ENCODE measurements around the gene ZYG11B. TPM values are rescaled to one million over a fixed set of nuclear protein-coding genes. Genes with fewer than 3 reads are reported as not detected.

ZYG11B gene
- total RNA-seq, 1 donor, result 59.7 TPM

DNA sequence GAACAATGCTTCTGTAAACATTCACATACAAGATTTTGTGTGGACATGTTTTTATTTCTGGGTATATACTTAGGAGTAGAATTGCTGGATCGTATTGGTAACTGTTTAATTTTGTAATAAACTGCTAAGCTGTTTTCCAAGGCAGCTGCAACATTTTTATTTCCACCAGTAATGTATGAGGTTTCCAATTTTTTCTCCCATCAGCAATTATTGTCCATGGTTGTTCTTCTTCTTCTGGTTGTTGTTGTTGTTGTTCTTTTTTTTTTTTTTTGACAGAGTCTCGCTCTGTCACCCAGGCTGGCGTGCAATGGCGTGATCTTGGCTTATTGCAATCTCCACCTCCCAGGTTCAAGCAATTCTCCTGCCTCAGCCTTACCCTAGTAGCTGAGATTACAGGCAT lies 26.9 kb downstream of the ZYG11B start:
- no peak overlapping the region for H3K4me3 ChIP-seq (ENCODE audit: low read depth, low read length)
- TF ChIP-seq, protein P1, sequence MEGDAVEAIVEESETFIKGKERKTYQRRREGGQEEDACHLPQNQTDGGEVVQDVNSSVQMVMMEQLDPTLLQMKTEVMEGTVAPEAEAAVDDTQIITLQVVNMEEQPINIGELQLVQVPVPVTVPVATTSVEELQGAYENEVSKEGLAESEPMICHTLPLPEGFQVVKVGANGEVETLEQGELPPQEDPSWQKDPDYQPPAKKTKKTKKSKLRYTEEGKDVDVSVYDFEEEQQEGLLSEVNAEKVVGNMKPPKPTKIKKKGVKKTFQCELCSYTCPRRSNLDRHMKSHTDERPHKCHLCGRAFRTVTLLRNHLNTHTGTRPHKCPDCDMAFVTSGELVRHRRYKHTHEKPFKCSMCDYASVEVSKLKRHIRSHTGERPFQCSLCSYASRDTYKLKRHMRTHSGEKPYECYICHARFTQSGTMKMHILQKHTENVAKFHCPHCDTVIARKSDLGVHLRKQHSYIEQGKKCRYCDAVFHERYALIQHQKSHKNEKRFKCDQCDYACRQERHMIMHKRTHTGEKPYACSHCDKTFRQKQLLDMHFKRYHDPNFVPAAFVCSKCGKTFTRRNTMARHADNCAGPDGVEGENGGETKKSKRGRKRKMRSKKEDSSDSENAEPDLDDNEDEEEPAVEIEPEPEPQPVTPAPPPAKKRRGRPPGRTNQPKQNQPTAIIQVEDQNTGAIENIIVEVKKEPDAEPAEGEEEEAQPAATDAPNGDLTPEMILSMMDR (IDR thresholded peaks at IDR 0.05; ENCODE audit: insufficient read depth, low read length), result no peak
- no peak for DNase-seq (ENCODE audit: low read depth)

DNA sequence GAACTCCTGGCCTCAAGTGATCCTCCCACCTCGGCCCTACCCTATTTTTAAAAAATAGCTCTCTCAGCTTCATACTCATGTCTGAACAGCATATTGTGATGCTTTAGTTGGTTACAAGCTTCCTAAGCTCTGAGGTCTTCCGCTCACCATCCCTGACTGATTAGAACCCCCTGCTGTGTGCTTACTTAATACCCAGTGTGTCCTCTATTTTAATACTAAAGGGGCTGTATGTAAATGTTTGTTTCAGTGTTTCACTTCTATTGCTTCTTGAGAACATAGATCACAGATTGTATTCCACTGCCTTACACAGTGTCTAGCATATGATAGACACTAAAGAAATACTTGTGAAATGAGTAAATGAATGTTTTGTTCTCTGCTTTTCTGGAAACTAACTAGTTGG lies 29.8 kb downstream of the ZYG11B start:
- no peak overlapping the region for H3K4me3 ChIP-seq (ENCODE audit: low read depth, low read length)
- TF ChIP-seq, protein P1 (IDR thresholded peaks at IDR 0.05; ENCODE audit: insufficient read depth, low read length), result no peak
- DNase-seq (ENCODE audit: low read depth), result no peak

DNA sequence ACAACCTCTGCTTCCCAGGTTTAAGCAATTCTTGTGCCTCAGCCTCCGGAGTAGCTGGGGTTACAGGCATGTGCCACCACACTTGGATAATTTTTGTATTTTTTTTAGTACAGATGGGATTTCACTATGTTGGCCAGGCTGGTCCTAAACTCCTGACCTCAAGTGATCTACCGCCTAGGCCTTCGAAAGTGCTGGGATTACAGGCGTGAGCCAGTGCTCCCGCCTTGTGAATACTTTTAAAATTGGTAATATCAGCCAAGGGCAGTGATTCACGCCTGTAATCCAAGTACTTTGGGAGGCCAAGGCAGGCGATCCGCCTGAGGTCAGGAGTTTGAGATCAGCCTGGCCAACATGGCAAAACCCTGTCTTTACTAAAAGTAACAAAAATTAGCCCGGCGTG lies 33.7 kb downstream of the ZYG11B start:
- DNase-seq (ENCODE audit: low read depth), result no peak
- TF ChIP-seq, protein P1 (IDR thresholded peaks at IDR 0.05; ENCODE audit: insufficient read depth, low read length), result no peak
- no peak overlapping the region for H3K4me3 ChIP-seq (ENCODE audit: low read depth, low read length)

GRCh38 chr1:52767596-52768280 lies 41.5 kb downstream of the ZYG11B start:
- DNase-seq (ENCODE audit: low read depth), result no peak
- no peak overlapping the region for H3K4me3 ChIP-seq (ENCODE audit: low read depth, low read length)
- TF ChIP-seq, protein P1 (IDR thresholded peaks at IDR 0.05; ENCODE audit: insufficient read depth, low read length), result no peak

- DNase-seq (ENCODE audit: low read depth), result no peak
- H3K4me3 ChIP-seq (ENCODE audit: low read depth, low read length), result no peak overlapping the region
- TF ChIP-seq, protein P1 (IDR thresholded peaks at IDR 0.05; ENCODE audit: insufficient read depth, low read length), result no peak
These were observed 43.2 kb downstream of the ZYG11B start for GRCh38 chr1:52769346-52770033.

DNA sequence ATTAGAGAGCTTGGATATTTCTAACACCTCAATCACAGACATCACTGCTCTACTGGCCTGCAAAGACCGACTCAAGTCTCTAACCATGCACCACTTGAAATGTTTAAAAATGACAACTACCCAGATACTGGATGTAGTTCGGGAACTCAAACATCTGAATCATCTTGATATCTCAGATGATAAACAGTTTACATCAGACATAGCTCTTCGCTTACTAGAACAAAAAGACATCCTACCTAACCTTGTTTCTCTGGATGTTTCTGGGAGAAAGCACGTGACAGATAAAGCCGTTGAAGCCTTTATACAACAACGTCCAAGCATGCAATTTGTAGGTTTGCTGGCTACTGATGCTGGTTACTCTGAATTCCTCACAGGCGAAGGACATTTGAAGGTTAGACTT lies 45.1 kb downstream of the ZYG11B start:
- no peak for DNase-seq (ENCODE audit: low read depth)

More for the DNA sequence above, 45.1 kb downstream of the ZYG11B start:
- TF ChIP-seq, protein P1 (IDR thresholded peaks at IDR 0.05; ENCODE audit: insufficient read depth, low read length), result no peak
- no peak overlapping the region for H3K4me3 ChIP-seq (ENCODE audit: low read depth, low read length)
